Measurements from ENCODE around the gene CLECL1.

CLECL1 gene

GRCh38 chr12:9729082-9729481 lies 3.8 kb downstream of the CLECL1 start:
- DNase-seq, result no peak
- Histone ChIP-seq H3K4me3 (ENCODE audit: low read length) (no peak overlapping the region), H3K9me2 (replicated peaks; ENCODE audit: insufficient read depth, low read length) (no peaks in the 10 kb centered on the region), H4K20me1 (ENCODE audit: insufficient read depth, low read length) (no peaks in the 10 kb centered on the region), H3K9me3 (replicated peaks; ENCODE audit: insufficient read depth, low read length) (no peaks in the 10 kb centered on the region), H3F3A (ENCODE audit: insufficient read depth, low read length) (peaks cover 9% of the 10 kb centered on the region), H2AFZ (ENCODE audit: low read length) (no peak overlapping the region), H3K36me3 (replicated peaks; ENCODE audit: insufficient read depth, low read length) (no peaks in the 10 kb centered on the region), H3K27ac (ENCODE audit: low read length) (no peak overlapping the region), H3K79me2 (ENCODE audit: low read length) (no peaks in the 10 kb centered on the region), H3K9ac (ENCODE audit: low read length) (no peak overlapping the region), H3K4me2 (ENCODE audit: low read depth, low read length) (no peak overlapping the region), H3K27me3 (replicated peaks; ENCODE audit: insufficient read depth, low read length) (no peaks in the 10 kb centered on the region), H3K4me1 (ENCODE audit: low read length) (peaks cover 18% of the 10 kb centered on the region)
- no peak for TF ChIP-seq EZH2 (optimal IDR thresholded peaks at IDR 0.05; ENCODE audit: low read depth, low read length)

- H3K9me2 ChIP-seq (replicated peaks; ENCODE audit: insufficient read depth, low read length), result no peaks in the 10 kb centered on the region
- no peak for DNase-seq
- no peaks in the 10 kb centered on the region for H4K20me1 ChIP-seq (ENCODE audit: insufficient read depth, low read length)
- no peaks in the 10 kb centered on the region for H3K27me3 ChIP-seq (replicated peaks; ENCODE audit: insufficient read depth, low read length)
- TF ChIP-seq EZH2 (optimal IDR thresholded peaks at IDR 0.05; ENCODE audit: low read depth, low read length) (no peak), CTCF (IDR thresholded peaks at IDR 0.05; ENCODE audit: low read length) (no peak), EZH2phosphoT487 (IDR thresholded peaks at IDR 0.05; ENCODE audit: low read length) (no peak)
- peaks cover 21% of the 10 kb centered on the region for H3K4me1 ChIP-seq (ENCODE audit: low read length)
- H3K36me3 ChIP-seq (replicated peaks; ENCODE audit: insufficient read depth, low read length), result no peaks in the 10 kb centered on the region
- H3K4me2 ChIP-seq (ENCODE audit: low read depth, low read length), result no peak overlapping the region
- H3F3A ChIP-seq (ENCODE audit: insufficient read depth, low read length), result peaks cover 9% of the 10 kb centered on the region
- no peak overlapping the region for H3K4me3 ChIP-seq (ENCODE audit: low read length)
- H3K9ac ChIP-seq (ENCODE audit: low read length), result no peak overlapping the region
- no peaks in the 10 kb centered on the region for H3K9me3 ChIP-seq (replicated peaks; ENCODE audit: insufficient read depth, low read length)
- H3K27ac ChIP-seq (ENCODE audit: low read length), result no peak overlapping the region
- no peak overlapping the region for H2AFZ ChIP-seq (ENCODE audit: low read length)
- no peaks in the 10 kb centered on the region for H3K79me2 ChIP-seq (ENCODE audit: low read length)
Measured at GRCh38 chr12:9727813-9728212, 5.1 kb downstream of the CLECL1 start.

- no peaks in the 10 kb centered on the region for H3K9me3 ChIP-seq (replicated peaks; ENCODE audit: insufficient read depth, low read length)
- peaks cover 9% of the 10 kb centered on the region for H3F3A ChIP-seq (ENCODE audit: insufficient read depth, low read length)
- no peak for DNase-seq
- H3K4me3 ChIP-seq (ENCODE audit: low read length), result no peak overlapping the region
- H3K4me2 ChIP-seq (ENCODE audit: low read depth, low read length), result no peak overlapping the region
- H3K79me2 ChIP-seq (ENCODE audit: low read length), result no peaks in the 10 kb centered on the region
- H3K36me3 ChIP-seq (replicated peaks; ENCODE audit: insufficient read depth, low read length), result no peaks in the 10 kb centered on the region
- no peak overlapping the region for H3K27ac ChIP-seq (ENCODE audit: low read length)
- no peak overlapping the region for H3K9ac ChIP-seq (ENCODE audit: low read length)
- no peaks in the 10 kb centered on the region for H4K20me1 ChIP-seq (ENCODE audit: insufficient read depth, low read length)
- peaks cover 25% of the 10 kb centered on the region for H3K4me1 ChIP-seq (ENCODE audit: low read length)
- no peaks in the 10 kb centered on the region for H3K9me2 ChIP-seq (replicated peaks; ENCODE audit: insufficient read depth, low read length)
- no peaks in the 10 kb centered on the region for H3K27me3 ChIP-seq (replicated peaks; ENCODE audit: insufficient read depth, low read length)
- TF ChIP-seq EZH2 (optimal IDR thresholded peaks at IDR 0.05; ENCODE audit: low read depth, low read length), result no peak
- no peak for TF ChIP-seq EZH2phosphoT487 (IDR thresholded peaks at IDR 0.05; ENCODE audit: low read length)
- no peak for TF ChIP-seq CTCF (IDR thresholded peaks at IDR 0.05; ENCODE audit: low read length)
- H2AFZ ChIP-seq (ENCODE audit: low read length), result no peak overlapping the region
Measured at GRCh38 chr12:9725213-9725870, 7.6 kb downstream of the CLECL1 start.

GRCh38 chr12:9724023-9724422 lies 8.9 kb downstream of the CLECL1 start:
- no peaks in the 10 kb centered on the region for H3K27me3 ChIP-seq (replicated peaks; ENCODE audit: insufficient read depth, low read length)
- no peak overlapping the region for H3K27ac ChIP-seq (ENCODE audit: low read length)
- peaks cover 14% of the 10 kb centered on the region for H3F3A ChIP-seq (ENCODE audit: insufficient read depth, low read length)
- TF ChIP-seq EZH2phosphoT487 (IDR thresholded peaks at IDR 0.05; ENCODE audit: low read length), result no peak
- no peak for TF ChIP-seq EZH2 (optimal IDR thresholded peaks at IDR 0.05; ENCODE audit: low read depth, low read length)
- no peak for TF ChIP-seq CTCF (IDR thresholded peaks at IDR 0.05; ENCODE audit: low read length)
- no peak overlapping the region for H2AFZ ChIP-seq (ENCODE audit: low read length)
- H4K20me1 ChIP-seq (ENCODE audit: insufficient read depth, low read length), result no peaks in the 10 kb centered on the region
- H3K4me3 ChIP-seq (ENCODE audit: low read length), result no peak overlapping the region
- no peaks in the 10 kb centered on the region for H3K36me3 ChIP-seq (replicated peaks; ENCODE audit: insufficient read depth, low read length)
- H3K9ac ChIP-seq (ENCODE audit: low read length), result no peak overlapping the region
- no peaks in the 10 kb centered on the region for H3K9me2 ChIP-seq (replicated peaks; ENCODE audit: insufficient read depth, low read length)
- H3K9me3 ChIP-seq (replicated peaks; ENCODE audit: insufficient read depth, low read length), result no peaks in the 10 kb centered on the region
- H3K4me2 ChIP-seq (ENCODE audit: low read depth, low read length), result no peak overlapping the region
- DNase-seq, result no peak
- H3K79me2 ChIP-seq (ENCODE audit: low read length), result no peaks in the 10 kb centered on the region
- H3K4me1 ChIP-seq (ENCODE audit: low read length), result peaks cover 33% of the 10 kb centered on the region

Data from MM.1S (cell line).